HG03045 (cell line): ENCODE measurements around the gene TSPAN6.
A peak's percentile ranks its signal among the peaks of the same experiment; 100 is the strongest.

ENCODE experiments used
- ATAC-seq: cut with Tn5 transposase; IDR thresholded peaks from one replicate; pipeline ENCODE4 v1.9.1; 2021; ENCODE audit warnings: mild to moderate bottlenecking, moderate library complexity; ENCODE audit not compliant: unreplicated experiment

TSPAN6 gene

DNA sequence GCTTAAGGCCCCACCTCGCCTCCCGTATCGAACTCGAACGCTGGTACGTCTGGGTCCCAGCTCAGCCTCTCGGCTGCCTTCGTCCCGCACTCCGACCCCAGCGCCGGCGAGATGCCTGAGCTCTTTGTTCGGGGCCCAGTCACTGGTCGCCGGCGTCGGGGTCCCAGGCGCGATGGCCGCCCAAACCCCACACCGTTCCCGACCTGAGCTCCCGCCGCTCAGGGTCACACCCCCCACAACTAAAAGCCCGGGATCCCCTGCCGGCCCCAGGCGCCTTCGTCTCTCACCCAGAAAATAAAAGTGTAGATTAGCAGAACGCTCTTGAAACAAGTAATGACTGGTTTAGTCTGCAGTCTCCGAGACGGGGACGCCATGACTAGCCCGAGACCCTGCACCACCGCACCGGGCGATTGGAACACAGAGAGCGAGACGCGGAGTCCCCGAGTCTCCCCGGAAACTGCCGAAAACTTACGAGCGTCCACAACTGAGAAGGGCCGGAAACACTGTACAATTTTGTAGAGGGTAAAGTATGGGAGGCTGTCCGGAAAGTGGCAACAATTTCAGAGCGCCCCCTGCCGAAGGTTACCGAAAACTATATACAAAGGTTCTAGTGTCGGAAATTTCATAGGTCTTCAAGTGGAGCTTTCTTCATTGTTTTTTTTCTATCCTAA lies at the start of gene TSPAN6:
Gene TSPAN6 (minus strand): TSS at position 486 of the 671 bp plus-strand sequence. CDS start 112 bp downstream, at position 374.
- ATAC-seq = peak; percentile 56

GRCh38 chrX:100685997-100686305 lies 49.3 kb upstream of the TSPAN6 start:
- no peak for ATAC-seq

GRCh38 chrX:100685284-100685996 lies 48.8 kb upstream of the TSPAN6 start:
- peak; percentile 66 for ATAC-seq

GRCh38 chrX:100682939-100683338 lies 46.3 kb upstream of the TSPAN6 start:
- ATAC-seq = no peak

GRCh38 chrX:100681599-100681998 lies 45.0 kb upstream of the TSPAN6 start:
- no peak for ATAC-seq

GRCh38 chrX:100680756-100681155 lies 44.1 kb upstream of the TSPAN6 start:
- no peak for ATAC-seq

- ATAC-seq = no peak
These were observed 41.1 kb upstream of the TSPAN6 start for GRCh38 chrX:100677611-100678181.

GRCh38 chrX:100674705-100675104 lies 38.1 kb upstream of the TSPAN6 start:
- ATAC-seq = no peak

GRCh38 chrX:100673397-100673953 lies 36.9 kb upstream of the TSPAN6 start:
- no peak for ATAC-seq

DNA sequence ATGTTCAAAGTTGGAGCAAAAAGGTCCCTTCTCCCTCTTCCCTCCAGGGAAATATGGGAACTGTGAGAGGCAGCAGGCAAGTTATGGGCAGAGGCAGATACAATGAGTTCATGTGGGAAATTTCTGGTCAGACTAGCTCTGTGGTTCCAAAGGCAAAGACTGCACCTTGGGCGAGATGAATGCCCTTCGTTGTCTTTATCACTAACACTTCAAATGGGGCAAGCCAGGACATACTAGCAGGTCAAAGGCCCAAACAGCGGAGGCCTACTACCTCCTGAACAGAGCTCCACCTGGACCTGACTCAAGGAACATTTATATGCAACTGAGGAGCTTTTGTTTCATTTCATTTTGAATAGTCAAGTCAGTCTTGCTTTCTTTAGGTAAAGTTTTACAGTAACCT lies 36.4 kb upstream of the TSPAN6 start:
- ATAC-seq = no peak

DNA sequence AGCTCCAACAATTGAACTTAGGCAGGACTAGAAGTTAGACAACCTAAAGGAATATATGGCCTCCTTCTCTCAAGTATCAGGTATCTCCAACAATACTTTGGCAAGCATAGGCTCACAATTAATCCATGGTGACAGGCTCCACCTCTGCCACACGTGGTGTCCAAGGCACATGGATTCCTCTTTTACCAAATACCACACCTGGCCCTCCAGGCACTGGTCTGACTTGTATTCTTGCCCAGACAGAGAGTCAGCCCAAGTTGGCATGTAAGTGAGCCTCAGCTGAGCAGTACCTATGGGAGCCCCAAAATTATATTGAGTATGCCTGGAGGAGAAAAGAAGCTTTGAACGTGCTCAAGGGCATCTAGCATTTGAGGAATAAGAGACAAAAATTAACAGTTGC lies 27.0 kb upstream of the TSPAN6 start:
- ATAC-seq = no peak

- no peak for ATAC-seq
These were observed 26.2 kb upstream of the TSPAN6 start for GRCh38 chrX:100662796-100663195.

- ATAC-seq = no peak
These were observed 25.6 kb upstream of the TSPAN6 start for GRCh38 chrX:100662170-100662569.

DNA sequence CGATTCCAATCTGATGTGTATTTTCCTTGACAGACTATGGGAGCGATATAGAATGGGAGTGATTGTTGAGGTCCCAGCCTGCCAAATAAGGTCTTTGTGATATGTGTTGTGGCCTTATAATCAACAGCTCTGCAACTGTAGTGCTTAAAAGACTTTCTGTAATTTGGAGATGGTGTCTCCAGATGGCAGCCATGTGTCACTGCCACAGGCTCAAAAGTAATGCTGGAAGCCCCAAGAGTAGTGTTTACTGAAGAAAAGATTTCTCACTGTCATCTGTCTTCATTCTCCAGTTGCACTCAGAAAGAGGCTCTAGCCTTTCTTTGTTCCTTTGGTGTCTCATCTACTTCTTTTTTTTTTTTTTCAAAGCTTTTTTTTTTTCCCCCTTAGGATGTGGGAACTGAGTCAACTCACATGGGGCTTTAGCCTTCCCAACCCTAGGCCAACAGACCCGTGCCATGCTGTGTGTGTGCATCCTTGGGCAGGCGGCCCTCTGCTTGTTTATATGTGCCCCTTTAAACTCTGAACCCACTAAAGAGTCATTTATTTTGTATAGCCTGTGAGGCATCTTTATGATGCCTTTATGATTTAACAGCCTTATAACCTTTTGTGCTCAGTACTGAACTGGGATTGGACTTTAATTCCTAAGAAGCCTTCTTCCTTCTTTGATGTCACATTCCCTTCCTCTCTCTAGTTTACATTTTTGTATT lies 23.0 kb upstream of the TSPAN6 start:
- ATAC-seq = no peak

GRCh38 chrX:100658941-100659381 lies 22.4 kb upstream of the TSPAN6 start:
- no peak for ATAC-seq

DNA sequence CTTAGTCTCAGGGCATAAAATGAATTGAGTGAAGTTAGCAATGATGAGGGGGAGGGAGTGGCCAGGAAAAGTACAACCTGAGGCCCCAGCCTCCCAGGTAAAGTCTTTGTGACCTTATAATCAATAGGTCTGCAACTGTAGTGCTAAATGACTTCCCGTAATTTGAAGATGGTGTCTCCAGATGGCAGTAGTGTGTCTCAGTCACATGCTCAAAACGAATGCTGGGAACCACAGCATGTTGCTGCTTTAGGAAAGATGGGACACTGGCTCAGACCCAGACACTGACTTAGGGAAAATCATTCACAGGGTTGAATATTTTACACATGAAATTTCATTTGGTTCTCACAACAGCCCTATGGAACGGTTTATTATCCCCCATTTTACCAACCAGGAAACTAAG lies 17.7 kb upstream of the TSPAN6 start:
- no peak for ATAC-seq

- no peak for ATAC-seq
These were observed 15.7 kb upstream of the TSPAN6 start for GRCh38 chrX:100652266-100652665.

GRCh38 chrX:100650841-100651240 lies 14.2 kb upstream of the TSPAN6 start:
- no peak for ATAC-seq

- no peak for ATAC-seq
These were observed 13.1 kb upstream of the TSPAN6 start for GRCh38 chrX:100649550-100650356.
